Mesothelial cell of epicardium (in vitro differentiated cells): ENCODE measurements around the gene DEPDC5. TPM values are rescaled to one million over a fixed set of nuclear protein-coding genes. Genes with fewer than 3 reads are reported as not detected.

Experiments used
- DNase-seq, 2 experiments: peaks; one replicate each; pipeline ENCODE4 v3.0.0; 2021; ENCODE audit warnings: low spot score in 2 of 2; ENCODE audit not compliant: unreplicated experiment in 2 of 2
- H3K27ac Mint-ChIP-seq: 2 replicates; pipeline ENCODE4 v1.8.0; 2021; ENCODE audit warnings: mixed read lengths
- H3K27me3 Mint-ChIP-seq: 2 replicates; pipeline ENCODE4 v1.8.0; 2021; ENCODE audit warnings: low read depth, mixed read lengths
- H3K36me3 Mint-ChIP-seq: 2 replicates; pipeline ENCODE4 v1.8.0; 2021; ENCODE audit warnings: mixed read lengths
- H3K4me1 Mint-ChIP-seq: 2 replicates; pipeline ENCODE4 v1.8.0; 2021; ENCODE audit warnings: mixed read lengths
- H3K4me3 Mint-ChIP-seq: 2 replicates; pipeline ENCODE4 v1.8.0; 2021; ENCODE audit warnings: mild to moderate bottlenecking, moderate library complexity, mixed read lengths
- H3K9me3 Mint-ChIP-seq: 2 replicates; pipeline ENCODE4 v1.8.0; 2021; ENCODE audit warnings: mixed read lengths
- total RNA-seq: library from RNA; stranded (reverse); gene quantifications from 3 replicates; pipeline ENCODE4 v1.2.1, GENCODE V29; 2021
- TF ChIP-seq, protein P1 (sequence below): fragments of 200-600 bp; sonication (generic); IDR thresholded peaks from one replicate; pipeline ENCODE4 v1.5.0; 2021; ENCODE audit warnings: antibody characterized with exemption; ENCODE audit not compliant: unreplicated experiment

DEPDC5 gene
- total RNA-seq, 1 donor from 2014 or later: 38.3 TPM

DNA sequence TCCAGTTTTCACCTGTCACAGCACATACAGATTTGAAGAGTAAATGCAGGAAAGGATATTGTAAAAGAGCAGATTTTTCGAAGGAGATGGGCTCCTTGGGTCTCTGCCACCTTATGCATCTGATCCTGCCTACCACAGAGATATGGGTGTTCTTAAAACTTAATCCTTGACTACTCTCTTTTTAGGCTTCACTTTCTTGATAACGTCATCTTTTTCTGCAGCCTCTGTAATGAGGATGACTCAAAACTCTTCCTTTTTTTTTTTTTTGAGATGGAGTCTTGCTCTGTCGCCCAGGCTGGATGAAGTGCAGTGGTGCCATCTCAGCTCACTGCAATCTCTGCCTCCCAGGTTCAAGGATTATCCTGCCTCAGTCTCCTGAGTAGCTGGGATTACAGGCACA, 11.7 kb upstream of the DEPDC5 start:
- TF ChIP-seq, protein P1, sequence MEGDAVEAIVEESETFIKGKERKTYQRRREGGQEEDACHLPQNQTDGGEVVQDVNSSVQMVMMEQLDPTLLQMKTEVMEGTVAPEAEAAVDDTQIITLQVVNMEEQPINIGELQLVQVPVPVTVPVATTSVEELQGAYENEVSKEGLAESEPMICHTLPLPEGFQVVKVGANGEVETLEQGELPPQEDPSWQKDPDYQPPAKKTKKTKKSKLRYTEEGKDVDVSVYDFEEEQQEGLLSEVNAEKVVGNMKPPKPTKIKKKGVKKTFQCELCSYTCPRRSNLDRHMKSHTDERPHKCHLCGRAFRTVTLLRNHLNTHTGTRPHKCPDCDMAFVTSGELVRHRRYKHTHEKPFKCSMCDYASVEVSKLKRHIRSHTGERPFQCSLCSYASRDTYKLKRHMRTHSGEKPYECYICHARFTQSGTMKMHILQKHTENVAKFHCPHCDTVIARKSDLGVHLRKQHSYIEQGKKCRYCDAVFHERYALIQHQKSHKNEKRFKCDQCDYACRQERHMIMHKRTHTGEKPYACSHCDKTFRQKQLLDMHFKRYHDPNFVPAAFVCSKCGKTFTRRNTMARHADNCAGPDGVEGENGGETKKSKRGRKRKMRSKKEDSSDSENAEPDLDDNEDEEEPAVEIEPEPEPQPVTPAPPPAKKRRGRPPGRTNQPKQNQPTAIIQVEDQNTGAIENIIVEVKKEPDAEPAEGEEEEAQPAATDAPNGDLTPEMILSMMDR: no peak
- Mint-ChIP-seq H3K9me3 (peaks cover 3% of the 10 kb centered on the region), H3K36me3 (peaks cover 25% of the 10 kb centered on the region), H3K4me3 (no peak overlapping the region), H3K27ac (no peak overlapping the region), H3K4me1 (no peaks in the 10 kb centered on the region), H3K27me3 (no peaks in the 10 kb centered on the region)
- no peak for DNase-seq

DNA sequence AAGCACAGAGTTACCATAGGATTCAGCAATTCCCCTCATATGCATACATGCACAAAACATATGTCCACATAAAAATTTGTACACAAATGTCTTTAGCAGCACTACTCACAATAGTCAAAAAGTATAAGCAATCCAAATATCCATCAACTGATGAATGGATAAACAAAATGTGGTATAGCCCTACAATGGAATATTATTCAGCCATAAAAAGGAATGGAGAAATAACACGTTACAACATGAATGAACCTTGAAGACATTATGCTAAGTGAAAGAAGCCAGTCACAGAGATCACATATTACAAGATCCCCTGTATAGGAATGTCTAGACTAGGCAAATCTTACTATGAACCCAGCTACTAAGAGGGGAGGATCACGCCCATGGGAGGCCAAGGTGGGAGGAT, 11.1 kb upstream of the DEPDC5 start:
- peaks cover 4% of the 10 kb centered on the region for H3K4me1 Mint-ChIP-seq
- TF ChIP-seq, protein P1: no peak
- H3K27me3 Mint-ChIP-seq: no peaks in the 10 kb centered on the region
- DNase-seq: no peak
- no peak overlapping the region for H3K27ac Mint-ChIP-seq
- peaks cover 29% of the 10 kb centered on the region for H3K36me3 Mint-ChIP-seq
- H3K9me3 Mint-ChIP-seq: peaks cover 3% of the 10 kb centered on the region
- H3K4me3 Mint-ChIP-seq: no peak overlapping the region

DNA sequence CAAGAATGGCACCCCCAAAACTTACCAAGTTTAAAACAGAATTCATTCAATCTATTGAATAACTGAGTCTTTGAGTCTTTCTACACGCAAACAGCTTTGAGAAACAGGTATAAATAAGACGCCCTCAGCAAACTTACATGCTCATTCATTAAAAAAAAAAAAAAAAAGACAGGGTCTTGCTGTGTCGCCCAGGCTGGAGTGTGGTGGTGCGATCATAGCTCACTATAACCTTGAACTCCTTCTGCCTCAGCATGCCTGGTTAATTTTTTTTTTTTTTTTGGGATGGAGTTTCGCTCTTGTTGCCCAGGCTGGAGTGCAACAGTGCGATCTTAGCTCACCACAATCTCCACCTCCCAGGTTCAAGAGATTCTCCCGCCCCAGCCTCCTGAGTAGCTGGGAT, 9.9 kb upstream of the DEPDC5 start:
- TF ChIP-seq, protein P1: no peak
- Mint-ChIP-seq H3K27ac (no peak overlapping the region), H3K4me1 (peaks cover 15% of the 10 kb centered on the region), H3K9me3 (peaks cover 3% of the 10 kb centered on the region), H3K4me3 (no peak overlapping the region), H3K27me3 (no peaks in the 10 kb centered on the region), H3K36me3 (peaks cover 23% of the 10 kb centered on the region)
- DNase-seq: no peak

DNA sequence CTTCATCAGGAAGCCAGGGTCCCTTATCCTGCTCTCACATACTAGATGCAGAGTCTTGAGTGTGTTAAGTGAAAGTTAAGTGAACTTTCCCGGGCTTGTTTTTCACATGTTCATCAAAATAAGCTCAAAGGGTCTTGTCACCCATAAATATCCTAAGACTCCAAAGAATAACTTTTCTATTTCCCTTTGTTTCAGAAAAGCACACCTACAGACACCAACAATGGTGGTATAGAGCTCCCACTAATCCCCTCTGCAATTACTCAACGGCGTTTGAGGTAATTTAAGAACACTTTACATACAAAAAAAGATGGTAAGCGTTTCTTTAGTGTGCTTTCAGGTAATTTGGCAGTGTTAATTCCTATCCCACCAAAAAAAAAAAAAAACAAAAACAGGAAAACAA, 6.4 kb upstream of the DEPDC5 start:
- H3K4me1 Mint-ChIP-seq: peaks cover 25% of the 10 kb centered on the region
- peaks cover 18% of the 10 kb centered on the region for H3K36me3 Mint-ChIP-seq
- H3K4me3 Mint-ChIP-seq: peak overlapping the region; percentile 28
- no peaks in the 10 kb centered on the region for H3K27me3 Mint-ChIP-seq
- peaks cover 3% of the 10 kb centered on the region for H3K9me3 Mint-ChIP-seq
- no peak for DNase-seq
- peak overlapping the region; percentile 69 for H3K27ac Mint-ChIP-seq
- TF ChIP-seq, protein P1: no peak

DNA sequence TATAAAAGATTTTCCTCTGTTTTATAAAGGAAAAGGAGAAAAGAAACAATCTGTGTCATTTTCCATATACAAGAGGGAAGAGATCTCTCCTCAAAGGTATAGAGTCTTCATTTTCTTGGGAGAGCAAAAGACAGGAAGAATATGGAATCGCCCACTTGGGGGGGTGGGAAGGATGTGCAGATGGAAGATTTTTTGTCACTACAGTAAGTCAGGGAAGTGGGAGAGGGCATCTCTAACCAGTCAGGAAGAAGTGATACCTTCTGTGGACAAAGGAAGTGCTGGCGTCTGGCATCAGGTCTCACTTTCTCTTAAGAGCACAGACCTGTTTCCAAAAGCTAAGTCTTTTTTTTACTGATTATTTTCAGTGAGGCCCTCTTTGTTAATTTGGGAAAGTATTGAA, 5.3 kb upstream of the DEPDC5 start:
- no peak for DNase-seq
- no peaks in the 10 kb centered on the region for H3K27me3 Mint-ChIP-seq
- peak overlapping the region; percentile 89 for H3K27ac Mint-ChIP-seq
- peaks cover 14% of the 10 kb centered on the region for H3K36me3 Mint-ChIP-seq
- H3K4me3 Mint-ChIP-seq: peak overlapping the region; percentile 90
- no peaks in the 10 kb centered on the region for H3K9me3 Mint-ChIP-seq
- TF ChIP-seq, protein P1: no peak
- peaks cover 35% of the 10 kb centered on the region for H3K4me1 Mint-ChIP-seq
